Panc1 (cell line): ENCODE data around the gene VPS45.
"Not testable (repeated sequence)": the region's sequence is repeated elsewhere in the genome, so short reads cannot be mapped to it uniquely, and the experiment has no call there.

ENCODE experiments used
- CTCF ChIP-seq: fragments of 450-650 bp; IDR thresholded peaks from 2 replicates; pipeline ENCODE4 v1.5.1; 2017; ENCODE audit warnings: mild to moderate bottlenecking
- POLR2AphosphoS5 ChIP-seq: IDR thresholded peaks from 2 replicates; pipeline ENCODE4 v1.6.1; 2012; ENCODE audit warnings: mild to moderate bottlenecking, low read depth, low read length, moderate library complexity
- REST ChIP-seq, 2 experiments: IDR thresholded peaks; 2 replicates each; pipeline ENCODE4 v1.6.1; 2011 to 2012; ENCODE audit warnings: low read depth in 2 of 2, control low read depth in 1 of 2, low read length in 1 of 2, mild to moderate bottlenecking in 1 of 2, moderate library complexity in 1 of 2; ENCODE audit not compliant: insufficient read depth in 1 of 2
- SIN3A ChIP-seq: IDR thresholded peaks from 2 replicates; pipeline ENCODE4 v1.6.1; 2012; ENCODE audit warnings: low read depth, mild to moderate bottlenecking, low read length, moderate library complexity, borderline replicate concordance; ENCODE audit not compliant: insufficient read depth
- TCF7L2 ChIP-seq: IDR thresholded peaks from 2 replicates; pipeline ENCODE4 v1.6.1; 2011; ENCODE audit warnings: mild to moderate bottlenecking, low read depth, low read length, inconsistent platforms

GRCh38 chr1:150186438-150186788 lies 118.8 kb downstream of the VPS45 start:
- TF ChIP-seq REST (IDR thresholded peaks at IDR 0.05; ENCODE audit: insufficient read depth in 1 of 2, low read depth in 2 of 2, low read length in 1 of 2); SIN3A; CTCF; POLR2AphosphoS5; TCF7L2: not testable (repeated sequence)
